Measurements from ENCODE around the gene TNXB. TPM values are rescaled to one million over a fixed set of nuclear protein-coding genes. Genes with fewer than 3 reads are reported as not detected.

Gene TNXB
- total RNA-seq, 2 donors from 2014 or later = 4.0 to 9.3 TPM

GRCh38 chr6:32110632-32111031 lies 1.5 kb upstream of the TNXB start:
- H3K27ac Mint-ChIP-seq = no peak overlapping the region
- WGBS, 2 experiments (ENCODE audit: insufficient coverage in 1 of 2, insufficient read length in 1 of 2) = 87 to 96% methylated on average over 3 to 7 of the region's 7 CpGs

GRCh38 chr6:32109765-32110160 lies 625 bp upstream of the TNXB start:
- no peak overlapping the region for H3K27ac Mint-ChIP-seq
- H3K36me3 Mint-ChIP-seq (ENCODE audit: low read depth) = peaks cover 2% of the 10 kb centered on the region
- peaks cover 16% of the 10 kb centered on the region for H3K4me1 Mint-ChIP-seq
- WGBS, 2 experiments (ENCODE audit: insufficient coverage in 1 of 2, insufficient read length in 1 of 2) = 73 to 100% methylated on average over 2 to 6 of the region's 6 CpGs
- Histone ChIP-seq H3K36me3 (ENCODE audit: control insufficient read depth, insufficient read depth, low read length) (peaks cover 2% of the 10 kb centered on the region), H3K4me3 (ENCODE audit: low read length) (no peak overlapping the region), H3K27me3 (ENCODE audit: control insufficient read depth, insufficient read depth, low read length, poor library complexity, severe bottlenecking) (peaks cover 27% of the 10 kb centered on the region), H3K9ac (ENCODE audit: extremely low read depth, low read length, poor library complexity, severe bottlenecking) (no peak overlapping the region), H3K4me1 (ENCODE audit: control insufficient read depth, insufficient read depth, low read length) (peaks cover 9% of the 10 kb centered on the region), H3K27ac (ENCODE audit: low read depth, low read length) (no peak overlapping the region), H3K9me3 (ENCODE audit: control insufficient read depth, low read length) (no peaks in the 10 kb centered on the region)
- DNase-seq = no peak
- H3K27me3 Mint-ChIP-seq (ENCODE audit: insufficient read depth) = peaks cover 39% of the 10 kb centered on the region
- H3K9me3 Mint-ChIP-seq = no peaks in the 10 kb centered on the region
- no peak overlapping the region for H3K4me3 Mint-ChIP-seq
- no peak for TF ChIP-seq CTCF (conservative IDR thresholded peaks at IDR 0.05)

More at GRCh38 chr6:32110632-32111031, 1.5 kb upstream of the TNXB start:
- no peak overlapping the region for H3K4me3 Mint-ChIP-seq
- no peak overlapping the region for H3K9ac ChIP-seq (ENCODE audit: extremely low read depth, low read length, poor library complexity, severe bottlenecking)
- TF ChIP-seq CTCF (conservative IDR thresholded peaks at IDR 0.05) = no peak
- H3K27me3 Mint-ChIP-seq (ENCODE audit: insufficient read depth) = peaks cover 34% of the 10 kb centered on the region
- peaks cover 10% of the 10 kb centered on the region for H3K36me3 Mint-ChIP-seq (ENCODE audit: low read depth)
- DNase-seq = no peak
- H3K27me3 ChIP-seq (ENCODE audit: control insufficient read depth, insufficient read depth, low read length, poor library complexity, severe bottlenecking) = peaks cover 27% of the 10 kb centered on the region
- peaks cover 9% of the 10 kb centered on the region for H3K4me1 ChIP-seq (ENCODE audit: control insufficient read depth, insufficient read depth, low read length)
- H3K4me3 ChIP-seq (ENCODE audit: low read length) = no peak overlapping the region
- H3K36me3 ChIP-seq (ENCODE audit: control insufficient read depth, insufficient read depth, low read length) = peaks cover 7% of the 10 kb centered on the region
- no peak overlapping the region for H3K27ac ChIP-seq (ENCODE audit: low read depth, low read length)
- H3K4me1 Mint-ChIP-seq = peaks cover 16% of the 10 kb centered on the region
- no peaks in the 10 kb centered on the region for H3K9me3 Mint-ChIP-seq
- no peaks in the 10 kb centered on the region for H3K9me3 ChIP-seq (ENCODE audit: control insufficient read depth, low read length)

GRCh38 chr6:32108727-32109113 lies 418 bp downstream of the TNXB start:
- no peak for TF ChIP-seq CTCF (conservative IDR thresholded peaks at IDR 0.05)
- Histone ChIP-seq H3K36me3 (ENCODE audit: control insufficient read depth, insufficient read depth, low read length) (no peaks in the 10 kb centered on the region), H3K4me3 (ENCODE audit: low read length) (no peak overlapping the region), H3K27ac (ENCODE audit: low read depth, low read length) (no peak overlapping the region), H3K4me1 (ENCODE audit: control insufficient read depth, insufficient read depth, low read length) (peaks cover 9% of the 10 kb centered on the region), H3K27me3 (ENCODE audit: control insufficient read depth, insufficient read depth, low read length, poor library complexity, severe bottlenecking) (peaks cover 27% of the 10 kb centered on the region), H3K9ac (ENCODE audit: extremely low read depth, low read length, poor library complexity, severe bottlenecking) (no peak overlapping the region), H3K9me3 (ENCODE audit: control insufficient read depth, low read length) (no peaks in the 10 kb centered on the region)
- Mint-ChIP-seq H3K4me1 (peaks cover 16% of the 10 kb centered on the region), H3K27me3 (ENCODE audit: insufficient read depth) (peaks cover 46% of the 10 kb centered on the region), H3K36me3 (ENCODE audit: low read depth) (no peaks in the 10 kb centered on the region), H3K9me3 (no peaks in the 10 kb centered on the region), H3K4me3 (no peak overlapping the region), H3K27ac (peak overlapping the region; percentile 69)
- WGBS, 2 experiments (ENCODE audit: insufficient coverage in 1 of 2, insufficient read length in 1 of 2) = 59 to 72% methylated on average over 5 to 6 of the region's 6 CpGs
- DNase-seq = no peak

Data from endodermal cell (in vitro differentiated cells).